NB4 (cell line): ENCODE measurements around the gene PRG3.

Experiments used
- CTCF ChIP-seq: IDR thresholded peaks from one replicate; pipeline ENCODE4 v1.5.1; 2012; ENCODE audit warnings: low read depth, low read length
- MAX ChIP-seq: IDR thresholded peaks from 2 replicates; pipeline ENCODE4 v1.6.1; 2011; ENCODE audit warnings: low read depth, low read length
- MYC ChIP-seq: IDR thresholded peaks from 2 replicates; pipeline ENCODE4 v1.6.1; 2011; ENCODE audit warnings: low read depth, low read length
- POLR2A ChIP-seq: IDR thresholded peaks from 2 replicates; pipeline ENCODE4 v1.6.1; 2011; ENCODE audit warnings: mild to moderate bottlenecking; ENCODE audit not compliant: insufficient read length; ENCODE audit errors: extremely low read depth

GRCh38 chr11:57407941-57408475 lies 27.1 kb upstream of the PRG3 start:
- TF ChIP-seq CTCF (no peak), MAX (no peak), POLR2A (no peak), MYC (no peak)
